ENCODE data around the gene CSF3.

- TF ChIP-seq POLR2A (IDR thresholded peaks at IDR 0.05) = no peak
- TF ChIP-seq, protein P1, sequence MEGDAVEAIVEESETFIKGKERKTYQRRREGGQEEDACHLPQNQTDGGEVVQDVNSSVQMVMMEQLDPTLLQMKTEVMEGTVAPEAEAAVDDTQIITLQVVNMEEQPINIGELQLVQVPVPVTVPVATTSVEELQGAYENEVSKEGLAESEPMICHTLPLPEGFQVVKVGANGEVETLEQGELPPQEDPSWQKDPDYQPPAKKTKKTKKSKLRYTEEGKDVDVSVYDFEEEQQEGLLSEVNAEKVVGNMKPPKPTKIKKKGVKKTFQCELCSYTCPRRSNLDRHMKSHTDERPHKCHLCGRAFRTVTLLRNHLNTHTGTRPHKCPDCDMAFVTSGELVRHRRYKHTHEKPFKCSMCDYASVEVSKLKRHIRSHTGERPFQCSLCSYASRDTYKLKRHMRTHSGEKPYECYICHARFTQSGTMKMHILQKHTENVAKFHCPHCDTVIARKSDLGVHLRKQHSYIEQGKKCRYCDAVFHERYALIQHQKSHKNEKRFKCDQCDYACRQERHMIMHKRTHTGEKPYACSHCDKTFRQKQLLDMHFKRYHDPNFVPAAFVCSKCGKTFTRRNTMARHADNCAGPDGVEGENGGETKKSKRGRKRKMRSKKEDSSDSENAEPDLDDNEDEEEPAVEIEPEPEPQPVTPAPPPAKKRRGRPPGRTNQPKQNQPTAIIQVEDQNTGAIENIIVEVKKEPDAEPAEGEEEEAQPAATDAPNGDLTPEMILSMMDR (IDR thresholded peaks at IDR 0.05) = no peak
Measured at GRCh38 chr17:40032322-40033320, 17.4 kb downstream of the CSF3 start.

Measured in heart left ventricle (tissue), 13 donors.